Ascending aorta (tissue), 2 donors: ENCODE data around the gene SRSF9. TPM values are rescaled to one million over a fixed set of nuclear protein-coding genes. Genes with fewer than 3 reads are reported as not detected.

ENCODE experiments used
- DNase-seq, 2 donors: peaks; one replicate each; pipeline ENCODE4 v3.0.0-alpha.2; 2019; ENCODE audit warnings: low spot score in 2 of 2
- H3K27ac ChIP-seq, 2 donors: fragments of 200-600 bp; sonication (generic); one replicate each; pipeline ENCODE4 v1.5.1; 2016 to 2017; ENCODE audit warnings: mild to moderate bottlenecking in 1 of 2
- H3K27me3 ChIP-seq: fragments of 200-600 bp; sonication (generic); one replicate; pipeline ENCODE4 v1.5.1; 2017
- H3K36me3 ChIP-seq, 2 donors: fragments of 200-600 bp; sonication (generic); one replicate each; pipeline ENCODE4 v1.5.1; 2016
- H3K4me1 ChIP-seq, 2 donors: fragments of 200-600 bp; sonication (generic); one replicate each; pipeline ENCODE4 v1.5.1; 2016 to 2017; ENCODE audit warnings: mild to moderate bottlenecking in 1 of 2
- H3K4me3 ChIP-seq, 2 donors: fragments of 200-600 bp; sonication (generic); one replicate each; pipeline ENCODE4 v1.5.1; 2016 to 2017; ENCODE audit warnings: mild to moderate bottlenecking in 1 of 2
- H3K9me3 ChIP-seq, 2 donors: fragments of 200-600 bp; sonication (generic); one replicate each; pipeline ENCODE4 v1.5.1; 2016
- CTCF ChIP-seq, 3 experiments: fragments of 200-600 bp in 2 of 3; fragments of 450-650 bp in 1 of 3; sonication (generic) in 2 of 3; IDR thresholded peaks; one replicate each; pipeline ENCODE4 v1.5.1; 2016 to 2019; ENCODE audit warnings: antibody characterized with exemption in 3 of 3, mild to moderate bottlenecking in 1 of 3, moderate library complexity in 1 of 3
- intact Hi-C: fragments of 100-400 bp; cut with DNase I; formaldehyde crosslinking; loops from one replicate; pipeline ENCODE4 v1.15.1; 2023
- total RNA-seq: library from RNA; depleted of rRNA; stranded (reverse); fragments of >200 nt; gene quantifications from one replicate; pipeline ENCODE4 v1.1.0, GENCODE V29; 2016

Gene SRSF9
- total RNA-seq, 1 donor from 2014 or later: 68.6 TPM

- intact Hi-C loops: no loop called here
- Histone ChIP-seq H3K9me3 (no peaks in the 10 kb centered on the region), H3K27me3 (no peaks in the 10 kb centered on the region), H3K4me1 (no peaks in the 10 kb centered on the region), H3K4me3 (no peak overlapping the region), H3K36me3 (no peaks in the 10 kb centered on the region), H3K27ac (no peak overlapping the region)
- DNase-seq: no peak
- TF ChIP-seq CTCF (IDR thresholded peaks at IDR 0.05): no peak
These were observed 40.8 kb downstream of the SRSF9 start for GRCh38 chr12:120428597-120429229.

- Histone ChIP-seq H3K27me3 (no peaks in the 10 kb centered on the region), H3K4me3 (no peak overlapping the region), H3K4me1 (no peaks in the 10 kb centered on the region), H3K9me3 (no peaks in the 10 kb centered on the region), H3K36me3 (no peaks in the 10 kb centered on the region), H3K27ac (no peak overlapping the region)
- TF ChIP-seq CTCF (IDR thresholded peaks at IDR 0.05): no peak
- intact Hi-C loops: no loop called here
- DNase-seq: no peak
These were observed 43.8 kb downstream of the SRSF9 start for GRCh38 chr12:120425797-120426196.

- H3K4me3 ChIP-seq: no peak overlapping the region
- no peaks in the 10 kb centered on the region for H3K27me3 ChIP-seq
- TF ChIP-seq CTCF (IDR thresholded peaks at IDR 0.05): no peak
- intact Hi-C loops: no loop called here
- no peaks in the 10 kb centered on the region for H3K4me1 ChIP-seq
- H3K27ac ChIP-seq: no peak overlapping the region
- no peaks in the 10 kb centered on the region for H3K36me3 ChIP-seq
- H3K9me3 ChIP-seq: no peaks in the 10 kb centered on the region
- no peak for DNase-seq
These were observed 46.6 kb downstream of the SRSF9 start for GRCh38 chr12:120422892-120423456.

- Histone ChIP-seq H3K27ac (no peak overlapping the region), H3K9me3 (no peaks in the 10 kb centered on the region), H3K4me1 (no peaks in the 10 kb centered on the region), H3K36me3 (no peaks in the 10 kb centered on the region), H3K4me3 (no peak overlapping the region), H3K27me3 (no peaks in the 10 kb centered on the region)
- no peak for DNase-seq
- intact Hi-C loops: no loop called here
- no peak for TF ChIP-seq CTCF (IDR thresholded peaks at IDR 0.05)
These were observed 47.8 kb downstream of the SRSF9 start for GRCh38 chr12:120421701-120422100.

- Histone ChIP-seq H3K4me1 (no peaks in the 10 kb centered on the region), H3K27me3 (no peaks in the 10 kb centered on the region), H3K9me3 (no peaks in the 10 kb centered on the region), H3K27ac (no peak overlapping the region), H3K36me3 (no peaks in the 10 kb centered on the region), H3K4me3 (no peak overlapping the region)
- intact Hi-C loops: no loop called here
- no peak for TF ChIP-seq CTCF (IDR thresholded peaks at IDR 0.05)
- DNase-seq: no peak
These were observed 51.5 kb downstream of the SRSF9 start for GRCh38 chr12:120417917-120418580.
